Measurements from ENCODE around the gene BANP. TPM values are rescaled to one million over a fixed set of nuclear protein-coding genes. Genes with fewer than 3 reads are reported as not detected.
"Not testable (repeated sequence)": the region's sequence is repeated elsewhere in the genome, so short reads cannot be mapped to it uniquely, and the experiment has no call there.

BANP gene
- polyA plus RNA-seq: 10 to 100 TPM; 10.5 to 15.7 (median 11.6) TPM
- long read RNA-seq, donor 1: 0 reads
- long read RNA-seq, donor 2, partial matches to known transcripts: 0 of 1 reads
- long read RNA-seq, donor 2, other reads (novel, unspliced or antisense): 0 of 1 reads
- long read RNA-seq, donor 3: 0 reads
- long read RNA-seq, donor 4: 0 reads
- long read RNA-seq, donor 5: 0 reads
- long read RNA-seq, donor 6: 0 reads
- long read RNA-seq, donor 7, partial matches to known transcripts: 0 of 2 reads
- long read RNA-seq, donor 7, other reads (novel, unspliced or antisense): 0 of 2 reads
- long read RNA-seq, donor 8: 0 reads
- long read RNA-seq, donor 9: 0 reads
- long read RNA-seq, donor 10, partial matches to known transcripts: 0 of 3 reads
- long read RNA-seq, donor 10, other reads (novel, unspliced or antisense): 0 of 3 reads

- no peaks in the 10 kb centered on the region for H3K9me3 ChIP-seq (ENCODE audit: control insufficient read depth in 2 of 2, insufficient read depth in 1 of 2, low read depth in 1 of 2, low read length in 1 of 2)
- peaks cover 5 to 16% (median 5%) of the 10 kb centered on the region in 3 donors for H3K4me1 ChIP-seq (ENCODE audit: control insufficient read depth in 3 of 3, insufficient read depth in 2 of 3, low read depth in 1 of 3, low read length in 2 of 3)
- peak within 1 kb of the TSS; percentile 90 to 99 (median 95) for H3K27ac ChIP-seq (ENCODE audit: low read depth in 1 of 3, low read length in 2 of 3)
- 0% methylated on average over 61 to 73 of the region's 73 CpGs for WGBS, 3 donors
- no peak for FAIRE-seq
- peak; percentile 99 for DNase-seq
- peak within 1 kb of the TSS; percentile 93 to 95 (median 93) for H3K4me3 ChIP-seq (ENCODE audit: low read depth in 1 of 3, low read length in 3 of 3)
- peaks cover 0 to 21% (median 0%) of the 10 kb centered on the region in 3 donors for H3K36me3 ChIP-seq (ENCODE audit: control insufficient read depth in 3 of 3, insufficient read depth in 2 of 3, low read depth in 1 of 3, low read length in 3 of 3)
- H3K27me3 ChIP-seq (ENCODE audit: control insufficient read depth in 3 of 3, insufficient read depth in 3 of 3, low read length in 3 of 3): no peaks in the 10 kb centered on the region
Measured at GRCh38 chr16:87950765-87951551, at the start of gene BANP. TSS of gene BANP (plus strand) at chr16:87951434. CDS start at chr16:87975116, 23,682 bp downstream.

DNA sequence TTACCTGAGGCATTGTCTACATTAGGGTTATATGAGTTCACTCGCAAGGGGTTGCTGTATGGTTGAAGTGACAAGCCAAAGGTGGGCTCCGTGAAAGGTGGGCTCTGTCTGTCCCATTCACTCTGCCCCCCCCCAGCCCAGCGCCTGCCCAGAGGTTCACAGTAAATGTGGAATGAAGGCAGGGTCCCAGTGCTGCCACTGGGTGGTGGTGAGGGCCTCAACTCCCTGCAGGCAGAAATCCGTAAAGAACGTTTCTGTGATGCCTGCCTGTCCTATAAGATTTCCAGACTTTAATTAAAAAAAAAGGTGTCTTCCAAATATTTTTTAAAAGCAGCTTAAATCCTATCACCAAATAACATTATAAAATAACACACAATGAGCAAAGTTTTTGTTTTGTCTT, 46.3 kb upstream of the BANP start:
- H3K27me3 ChIP-seq (ENCODE audit: control insufficient read depth in 3 of 3, insufficient read depth in 3 of 3, low read length in 3 of 3); H3K4me3 ChIP-seq (ENCODE audit: low read depth in 1 of 3, low read length in 3 of 3); DNase-seq; H3K36me3 ChIP-seq (ENCODE audit: control insufficient read depth in 3 of 3, insufficient read depth in 2 of 3, low read depth in 1 of 3, low read length in 3 of 3); FAIRE-seq; H3K27ac ChIP-seq (ENCODE audit: low read depth in 1 of 3, low read length in 2 of 3); H3K4me1 ChIP-seq (ENCODE audit: control insufficient read depth in 3 of 3, insufficient read depth in 2 of 3, low read depth in 1 of 3, low read length in 2 of 3); H3K9me3 ChIP-seq (ENCODE audit: control insufficient read depth in 2 of 2, insufficient read depth in 1 of 2, low read depth in 1 of 2, low read length in 1 of 2): not testable (repeated sequence)
- WGBS, 3 donors: 80 to 86% (median 85%) methylated on average over 4 of the region's 5 CpGs

DNA sequence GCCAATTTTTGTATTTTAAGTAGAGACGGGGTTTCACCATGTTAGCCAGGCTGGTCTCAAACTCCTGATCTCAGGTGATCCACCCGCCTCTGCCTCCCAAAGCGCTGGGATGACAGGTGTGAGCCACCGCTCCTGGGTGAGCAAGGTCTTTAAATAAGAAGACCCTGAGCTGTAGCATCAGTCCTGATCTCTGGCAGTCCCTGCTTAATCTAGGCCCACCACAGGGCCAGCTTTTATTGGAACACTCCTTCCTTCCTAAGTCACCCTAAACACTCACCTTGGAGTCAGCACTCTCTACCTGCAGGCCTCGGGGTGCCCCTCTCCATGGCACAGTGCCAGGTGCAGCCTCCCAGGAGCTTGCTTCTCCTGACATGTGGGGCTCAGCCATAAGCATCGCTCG, 45.7 kb upstream of the BANP start:
- not testable (repeated sequence) for H3K27ac ChIP-seq (ENCODE audit: low read depth in 1 of 3, low read length in 2 of 3); DNase-seq; FAIRE-seq; H3K36me3 ChIP-seq (ENCODE audit: control insufficient read depth in 3 of 3, insufficient read depth in 2 of 3, low read depth in 1 of 3, low read length in 3 of 3); H3K27me3 ChIP-seq (ENCODE audit: control insufficient read depth in 3 of 3, insufficient read depth in 3 of 3, low read length in 3 of 3); H3K9me3 ChIP-seq (ENCODE audit: control insufficient read depth in 2 of 2, insufficient read depth in 1 of 2, low read depth in 1 of 2, low read length in 1 of 2); H3K4me3 ChIP-seq (ENCODE audit: low read depth in 1 of 3, low read length in 3 of 3); H3K4me1 ChIP-seq (ENCODE audit: control insufficient read depth in 3 of 3, insufficient read depth in 2 of 3, low read depth in 1 of 3, low read length in 2 of 3)
- 89 to 92% (median 91%) methylated on average over 7 of the region's 7 CpGs for WGBS, 3 donors

DNA sequence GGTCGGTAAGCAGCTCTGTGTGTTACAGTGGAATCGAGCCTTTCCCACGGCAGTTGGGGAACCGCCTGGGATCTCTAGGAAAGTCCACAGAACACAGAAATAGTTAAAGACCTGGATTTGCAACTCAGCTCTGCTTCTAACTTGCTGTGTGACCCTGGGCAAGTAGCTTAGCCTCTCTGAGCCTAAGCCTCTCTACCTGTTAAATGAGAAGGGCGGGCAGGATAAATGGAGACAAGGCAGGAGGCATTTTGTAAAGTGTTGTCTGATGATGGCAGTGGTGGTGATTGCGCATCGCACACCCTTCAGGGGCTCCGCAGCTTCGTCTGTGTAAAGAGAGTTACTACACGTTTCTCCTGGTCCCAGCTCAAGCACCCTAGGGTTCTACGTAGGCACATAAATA, 43.1 kb upstream of the BANP start:
- H3K4me3 ChIP-seq (ENCODE audit: low read depth in 1 of 3, low read length in 3 of 3); FAIRE-seq; H3K27me3 ChIP-seq (ENCODE audit: control insufficient read depth in 3 of 3, insufficient read depth in 3 of 3, low read length in 3 of 3); DNase-seq; H3K36me3 ChIP-seq (ENCODE audit: control insufficient read depth in 3 of 3, insufficient read depth in 2 of 3, low read depth in 1 of 3, low read length in 3 of 3); H3K9me3 ChIP-seq (ENCODE audit: control insufficient read depth in 2 of 2, insufficient read depth in 1 of 2, low read depth in 1 of 2, low read length in 1 of 2); H3K27ac ChIP-seq (ENCODE audit: low read depth in 1 of 3, low read length in 2 of 3); H3K4me1 ChIP-seq (ENCODE audit: control insufficient read depth in 3 of 3, insufficient read depth in 2 of 3, low read depth in 1 of 3, low read length in 2 of 3): not testable (repeated sequence)
- 92 to 95% (median 93%) methylated on average over 11 of the region's 11 CpGs for WGBS, 3 donors

GRCh38 chr16:87909203-87909935, 41.9 kb upstream of the BANP start:
- FAIRE-seq; H3K36me3 ChIP-seq (ENCODE audit: control insufficient read depth in 3 of 3, insufficient read depth in 2 of 3, low read depth in 1 of 3, low read length in 3 of 3); H3K9me3 ChIP-seq (ENCODE audit: control insufficient read depth in 2 of 2, insufficient read depth in 1 of 2, low read depth in 1 of 2, low read length in 1 of 2); H3K27me3 ChIP-seq (ENCODE audit: control insufficient read depth in 3 of 3, insufficient read depth in 3 of 3, low read length in 3 of 3); H3K4me1 ChIP-seq (ENCODE audit: control insufficient read depth in 3 of 3, insufficient read depth in 2 of 3, low read depth in 1 of 3, low read length in 2 of 3); H3K27ac ChIP-seq (ENCODE audit: low read depth in 1 of 3, low read length in 2 of 3); H3K4me3 ChIP-seq (ENCODE audit: low read depth in 1 of 3, low read length in 3 of 3): not testable (repeated sequence)
- DNase-seq: peak; percentile 52 to 76
- WGBS, 3 donors: 37 to 38% (median 38%) methylated on average over 36 of the region's 36 CpGs

DNA sequence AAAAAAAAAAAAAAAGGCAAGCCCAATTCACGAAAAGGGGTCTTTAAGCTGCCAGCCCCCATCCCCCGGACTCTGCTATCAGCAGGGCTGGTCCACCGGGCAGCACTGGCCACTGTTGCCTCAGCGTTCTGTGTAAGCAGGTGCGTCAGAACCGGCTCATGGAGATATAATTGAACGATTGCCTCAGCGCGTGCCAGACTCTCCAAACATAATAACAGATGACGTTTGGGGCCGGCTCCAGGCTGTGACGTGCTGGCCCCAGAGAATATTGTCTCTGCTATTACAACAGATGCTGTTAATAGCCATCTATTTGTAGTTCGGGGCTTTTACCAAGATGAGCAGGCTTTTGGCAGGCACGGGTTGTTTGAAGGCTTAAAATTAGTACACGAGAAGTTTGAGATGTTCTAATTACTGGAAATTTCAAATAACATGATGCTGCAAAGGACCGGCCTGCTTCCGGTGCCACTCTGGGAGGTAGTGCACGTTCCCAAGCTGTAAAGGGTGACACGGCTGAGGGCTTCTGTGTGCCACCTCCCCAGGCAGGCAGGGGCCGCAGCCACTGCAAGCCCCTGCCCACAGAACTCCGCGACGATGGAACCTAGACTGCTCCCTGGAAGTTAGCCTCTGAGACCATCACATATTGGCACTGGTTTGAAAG, 40.0 kb upstream of the BANP start:
- H3K27me3 ChIP-seq (ENCODE audit: control insufficient read depth in 3 of 3, insufficient read depth in 3 of 3, low read length in 3 of 3); H3K4me3 ChIP-seq (ENCODE audit: low read depth in 1 of 3, low read length in 3 of 3); H3K4me1 ChIP-seq (ENCODE audit: control insufficient read depth in 3 of 3, insufficient read depth in 2 of 3, low read depth in 1 of 3, low read length in 2 of 3); H3K9me3 ChIP-seq (ENCODE audit: control insufficient read depth in 2 of 2, insufficient read depth in 1 of 2, low read depth in 1 of 2, low read length in 1 of 2); FAIRE-seq; H3K36me3 ChIP-seq (ENCODE audit: control insufficient read depth in 3 of 3, insufficient read depth in 2 of 3, low read depth in 1 of 3, low read length in 3 of 3): not testable (repeated sequence)
- DNase-seq: peak; percentile 27 to 42
- H3K27ac ChIP-seq (ENCODE audit: low read depth in 1 of 3, low read length in 2 of 3): peak overlapping the region in 1 of 3 donors; percentile 39
- WGBS, 3 donors: 33 to 50% (median 44%) methylated on average over 23 of the region's 23 CpGs

DNA sequence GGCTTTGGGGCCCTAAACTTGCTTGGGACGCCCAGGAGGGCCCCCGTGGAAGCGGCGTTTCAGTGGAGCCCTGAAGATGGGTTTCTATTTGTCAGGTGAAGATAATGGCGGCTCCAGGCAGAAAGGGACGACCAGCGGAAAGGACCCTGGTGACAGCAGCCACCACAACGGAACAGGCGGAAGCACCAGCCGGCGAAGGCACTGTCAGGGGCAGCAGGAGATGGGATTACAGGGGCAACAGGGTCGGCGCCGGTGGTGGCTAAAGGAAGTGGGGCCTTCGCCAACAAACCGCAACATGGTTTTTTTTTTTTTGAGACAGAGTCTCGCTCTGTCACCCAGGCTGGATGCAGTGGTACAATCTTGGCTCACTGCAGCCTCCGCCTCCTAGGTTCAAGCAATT, 38.5 kb upstream of the BANP start:
- DNase-seq; H3K4me3 ChIP-seq (ENCODE audit: low read depth in 1 of 3, low read length in 3 of 3); H3K36me3 ChIP-seq (ENCODE audit: control insufficient read depth in 3 of 3, insufficient read depth in 2 of 3, low read depth in 1 of 3, low read length in 3 of 3); H3K27ac ChIP-seq (ENCODE audit: low read depth in 1 of 3, low read length in 2 of 3); H3K27me3 ChIP-seq (ENCODE audit: control insufficient read depth in 3 of 3, insufficient read depth in 3 of 3, low read length in 3 of 3); FAIRE-seq; H3K9me3 ChIP-seq (ENCODE audit: control insufficient read depth in 2 of 2, insufficient read depth in 1 of 2, low read depth in 1 of 2, low read length in 1 of 2); H3K4me1 ChIP-seq (ENCODE audit: control insufficient read depth in 3 of 3, insufficient read depth in 2 of 3, low read depth in 1 of 3, low read length in 2 of 3): not testable (repeated sequence)
- WGBS, 3 donors: 87 to 94% (median 88%) methylated on average over 16 to 18 of the region's 18 CpGs
